HG03064 (cell line): ENCODE results near the gene SPAG17.

Experiments used
- ATAC-seq: cut with Tn5 transposase; IDR thresholded peaks from one replicate; pipeline ENCODE4 v1.9.1; 2021; ENCODE audit warnings: low read depth; ENCODE audit not compliant: unreplicated experiment

The SPAG17 gene

GRCh38 chr1:118084400-118084799 is 100.6 kb downstream of the SPAG17 start:
- no peak for ATAC-seq

GRCh38 chr1:118082984-118083383 is 102.0 kb downstream of the SPAG17 start:
- ATAC-seq: no peak

GRCh38 chr1:118081387-118081786 is 103.6 kb downstream of the SPAG17 start:
- ATAC-seq: no peak

- no peak for ATAC-seq
Measured at GRCh38 chr1:118077331-118078045, 107.5 kb downstream of the SPAG17 start.

GRCh38 chr1:118075116-118075515 is 109.9 kb downstream of the SPAG17 start:
- no peak for ATAC-seq

- ATAC-seq: no peak
Measured at GRCh38 chr1:118073648-118074435, 111.2 kb downstream of the SPAG17 start.

GRCh38 chr1:118049981-118050380 is 135.0 kb downstream of the SPAG17 start:
- ATAC-seq: no peak

GRCh38 chr1:118047650-118048224 is 137.3 kb downstream of the SPAG17 start:
- no peak for ATAC-seq

GRCh38 chr1:118047006-118047649 is 137.9 kb downstream of the SPAG17 start:
- ATAC-seq: no peak

- ATAC-seq: no peak
Measured at GRCh38 chr1:118043624-118044023, 141.4 kb downstream of the SPAG17 start.

GRCh38 chr1:118042501-118042900 is 142.5 kb downstream of the SPAG17 start:
- no peak for ATAC-seq

GRCh38 chr1:118039170-118039569 is 145.9 kb downstream of the SPAG17 start:
- no peak for ATAC-seq

- ATAC-seq: no peak
Measured at GRCh38 chr1:118032883-118033282, 152.1 kb downstream of the SPAG17 start.

GRCh38 chr1:118028267-118028666 is 156.8 kb downstream of the SPAG17 start:
- no peak for ATAC-seq

- ATAC-seq: no peak
Measured at GRCh38 chr1:118023199-118023598, 161.8 kb downstream of the SPAG17 start.

- no peak for ATAC-seq
Measured at GRCh38 chr1:118021668-118022067, 163.4 kb downstream of the SPAG17 start.

GRCh38 chr1:118018060-118018459 is 167.0 kb downstream of the SPAG17 start:
- no peak for ATAC-seq

- ATAC-seq: no peak
Measured at GRCh38 chr1:118013938-118014337, 171.1 kb downstream of the SPAG17 start.

- ATAC-seq: no peak
Measured at GRCh38 chr1:118013336-118013735, 171.7 kb downstream of the SPAG17 start.

GRCh38 chr1:118012515-118013124 is 172.4 kb downstream of the SPAG17 start:
- ATAC-seq: no peak

GRCh38 chr1:118008011-118008410 is 177.0 kb downstream of the SPAG17 start:
- no peak for ATAC-seq
